NCI-H1436 (cell line): ENCODE measurements around the gene MAP2K7.
"Not testable (repeated sequence)": the region's sequence is repeated elsewhere in the genome, so short reads cannot be mapped to it uniquely, and the experiment has no call there.

Source experiments
- DNase-seq: peaks from one replicate; lab custom pipeline; 2025; lab: John Stamatoyannopoulos, UW

Gene MAP2K7

DNA sequence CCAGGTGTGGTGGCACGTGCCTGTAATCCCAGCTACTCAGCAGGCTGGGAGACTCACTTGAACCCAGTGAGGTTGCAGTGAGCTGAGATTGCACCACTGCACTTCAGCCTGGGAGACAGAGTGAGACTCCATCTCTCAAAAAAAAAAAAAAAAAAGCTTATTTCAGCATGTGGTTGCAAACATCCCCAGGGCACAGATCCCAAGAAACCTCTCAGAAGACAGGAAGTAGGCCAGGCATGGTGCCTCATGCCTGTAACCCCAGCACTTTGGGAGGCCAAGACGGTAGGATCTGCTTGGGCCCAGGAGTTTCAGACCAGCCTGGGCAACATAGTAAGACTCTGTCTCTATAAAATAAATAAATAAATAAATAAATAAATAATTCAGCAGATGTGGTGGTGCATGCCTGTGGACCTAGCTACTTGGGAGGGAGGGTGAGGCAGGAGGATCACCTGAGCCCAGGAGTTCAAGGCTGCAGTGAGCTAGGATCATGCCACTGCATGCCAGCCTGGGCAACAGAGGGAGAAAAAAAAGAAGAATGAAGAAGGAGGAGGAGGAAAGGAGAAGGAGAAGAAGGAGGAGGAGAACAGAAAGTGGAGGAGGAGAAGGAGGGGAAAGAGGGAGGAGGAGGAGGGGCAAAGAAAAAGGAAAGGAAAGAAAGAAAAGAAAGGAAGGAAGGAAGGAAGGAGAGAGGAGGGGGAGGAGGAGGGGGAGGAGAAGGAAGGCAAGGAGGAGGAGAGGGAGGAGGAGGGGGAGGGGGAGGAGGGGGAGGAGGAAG lies 19.7 kb upstream of the MAP2K7 start:
- no peak for DNase-seq

DNA sequence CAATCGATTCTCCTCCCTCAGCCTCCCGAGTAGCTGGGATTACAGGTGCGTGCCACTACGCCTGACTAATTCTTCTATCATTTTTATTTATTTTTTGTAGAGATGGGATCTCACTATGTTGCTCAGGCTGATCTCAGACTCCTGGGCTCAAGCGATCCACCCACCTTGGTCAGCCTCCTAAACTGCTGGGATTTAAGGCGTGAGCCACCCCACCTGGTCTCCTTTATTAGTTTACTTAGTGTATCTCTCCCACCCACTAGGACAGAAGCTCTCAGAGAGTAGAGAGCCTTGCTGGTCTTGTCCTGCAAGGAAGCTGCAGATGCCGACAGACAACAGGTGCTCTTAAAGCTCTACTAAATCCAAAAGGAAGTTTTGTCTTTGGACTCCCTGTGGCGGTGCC lies 17.9 kb upstream of the MAP2K7 start:
- DNase-seq: no peak

DNA sequence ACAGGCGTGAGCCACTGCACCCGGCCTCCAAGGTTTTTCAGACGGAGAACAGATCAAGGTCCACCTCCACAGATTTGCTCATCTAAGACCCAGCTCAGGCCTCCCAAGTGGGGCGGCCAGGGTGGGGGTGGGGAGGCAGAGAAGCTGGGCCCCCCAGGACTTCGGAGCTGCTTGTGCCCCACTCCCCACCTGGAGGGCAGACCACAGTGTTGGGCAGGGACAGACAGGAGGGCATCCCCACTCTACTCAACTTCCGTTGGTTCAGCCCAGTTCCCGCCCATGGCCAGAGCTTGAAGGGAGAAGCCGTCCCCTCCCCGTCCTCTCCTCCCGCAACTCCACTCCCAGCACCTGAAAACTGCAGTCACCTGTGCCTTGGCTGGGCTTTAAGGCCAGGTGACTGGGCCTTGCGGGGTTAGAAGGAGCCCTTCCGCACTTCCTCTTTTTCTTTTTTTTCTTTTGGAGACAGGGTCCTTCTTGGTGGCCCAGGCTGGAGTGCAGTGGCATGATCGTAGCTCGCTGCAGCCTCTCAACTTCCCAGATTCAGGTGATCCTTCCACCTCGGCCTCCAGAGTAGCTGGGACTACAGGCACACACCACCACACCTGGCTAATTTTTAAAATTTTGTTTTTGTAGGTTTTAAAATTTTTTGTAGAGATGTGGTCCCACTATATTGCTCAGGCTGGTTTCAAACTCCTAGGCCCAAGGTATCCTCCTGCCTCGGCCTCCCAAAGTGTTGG lies 16.1 kb upstream of the MAP2K7 start:
- no peak for DNase-seq

DNA sequence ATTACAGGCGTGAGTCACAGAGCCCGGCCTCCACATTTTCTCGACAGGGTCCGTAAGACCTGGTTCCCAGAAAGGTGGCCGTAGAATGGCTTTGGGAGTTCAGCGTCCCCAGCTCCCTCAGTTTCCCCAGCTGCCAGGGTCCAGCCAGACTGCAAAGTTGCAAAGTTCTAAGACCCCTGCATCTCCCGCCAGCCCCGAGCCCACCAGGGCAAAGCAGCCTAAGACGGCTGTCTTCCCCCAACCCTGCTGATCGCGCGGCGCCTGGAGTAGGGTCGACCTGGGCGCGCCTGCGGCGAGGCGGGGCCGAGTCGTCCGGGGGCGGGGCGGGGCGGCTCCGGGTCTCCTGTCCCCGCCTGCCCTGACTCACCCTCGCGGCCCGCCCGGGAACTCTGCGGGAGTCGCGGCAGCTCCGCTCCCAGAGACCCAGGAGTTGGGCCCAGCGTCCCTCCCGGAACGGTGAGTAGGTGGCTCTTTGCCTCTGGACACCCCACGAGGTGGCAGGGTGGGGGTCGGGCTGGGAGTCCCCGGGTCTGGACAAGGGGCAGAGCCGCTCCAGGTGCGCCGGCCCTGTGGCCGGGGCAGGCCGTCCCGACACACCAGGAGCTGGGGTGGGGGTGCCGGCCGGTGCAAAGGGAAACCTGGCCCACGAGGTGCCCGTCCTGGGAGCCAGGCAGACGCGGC lies 15.4 kb upstream of the MAP2K7 start, which contains the start of gene LRRC8E:
Gene LRRC8E, plus strand, starts transcription at position 366 of the 681 bp plus-strand sequence. CDS start 7,094 bp downstream, outside the sequence.
- DNase-seq: no peak

DNA sequence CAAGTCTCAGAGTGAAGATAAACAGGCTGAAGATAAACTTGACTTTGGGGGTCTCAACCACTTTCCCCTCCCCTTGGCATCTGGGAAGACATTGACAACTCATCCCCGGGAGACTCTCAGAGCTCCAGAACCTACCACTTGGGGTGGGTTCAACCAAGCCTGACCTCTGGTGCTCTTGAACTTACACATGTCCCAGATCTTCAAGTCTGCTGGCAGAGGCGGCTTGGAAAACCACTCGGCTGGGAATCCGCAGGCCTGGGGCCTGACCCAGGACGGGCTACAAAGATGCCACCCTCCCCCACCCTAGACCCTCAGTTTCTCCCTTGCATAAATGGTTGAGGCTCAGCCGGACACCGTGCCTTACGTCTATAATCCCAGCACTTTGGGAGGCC lies 14.9 kb upstream of the MAP2K7 start:
- DNase-seq: no peak

DNA sequence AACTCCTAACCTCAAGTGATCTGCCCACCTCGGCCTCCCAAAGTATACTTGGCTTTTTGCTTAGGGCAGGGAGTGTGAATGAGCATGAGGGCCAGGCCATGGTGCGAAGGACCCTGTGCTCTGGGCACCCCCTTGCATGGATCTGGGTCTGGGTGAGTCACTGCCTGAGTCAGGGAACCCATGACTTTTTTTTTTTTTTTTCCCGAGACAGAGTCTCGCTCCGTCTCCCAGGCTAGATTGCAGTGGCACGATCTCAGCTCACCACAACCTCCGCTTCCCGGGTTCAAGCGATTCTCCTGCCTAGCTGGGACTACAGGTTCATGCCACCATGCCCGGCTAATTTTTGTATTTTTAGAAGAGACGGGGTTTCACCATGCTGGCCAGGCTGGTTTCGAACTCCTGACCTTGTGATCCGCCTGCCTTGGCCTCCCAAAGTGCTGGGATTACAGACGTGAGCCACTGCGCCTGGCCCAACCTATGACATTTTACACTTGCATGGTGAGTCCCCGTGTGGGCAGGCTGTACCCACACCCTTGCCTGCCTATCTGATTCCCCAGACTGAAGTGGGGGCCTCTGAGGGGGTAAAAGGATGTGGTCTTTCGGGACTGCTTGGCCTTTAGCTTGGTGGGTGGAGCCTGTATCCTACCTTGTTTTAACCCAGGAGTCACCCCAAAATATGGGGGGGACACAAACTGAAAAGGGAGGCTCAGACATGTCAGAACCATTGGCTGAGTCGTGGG lies 10.1 kb upstream of the MAP2K7 start:
- DNase-seq: not testable (repeated sequence)

DNA sequence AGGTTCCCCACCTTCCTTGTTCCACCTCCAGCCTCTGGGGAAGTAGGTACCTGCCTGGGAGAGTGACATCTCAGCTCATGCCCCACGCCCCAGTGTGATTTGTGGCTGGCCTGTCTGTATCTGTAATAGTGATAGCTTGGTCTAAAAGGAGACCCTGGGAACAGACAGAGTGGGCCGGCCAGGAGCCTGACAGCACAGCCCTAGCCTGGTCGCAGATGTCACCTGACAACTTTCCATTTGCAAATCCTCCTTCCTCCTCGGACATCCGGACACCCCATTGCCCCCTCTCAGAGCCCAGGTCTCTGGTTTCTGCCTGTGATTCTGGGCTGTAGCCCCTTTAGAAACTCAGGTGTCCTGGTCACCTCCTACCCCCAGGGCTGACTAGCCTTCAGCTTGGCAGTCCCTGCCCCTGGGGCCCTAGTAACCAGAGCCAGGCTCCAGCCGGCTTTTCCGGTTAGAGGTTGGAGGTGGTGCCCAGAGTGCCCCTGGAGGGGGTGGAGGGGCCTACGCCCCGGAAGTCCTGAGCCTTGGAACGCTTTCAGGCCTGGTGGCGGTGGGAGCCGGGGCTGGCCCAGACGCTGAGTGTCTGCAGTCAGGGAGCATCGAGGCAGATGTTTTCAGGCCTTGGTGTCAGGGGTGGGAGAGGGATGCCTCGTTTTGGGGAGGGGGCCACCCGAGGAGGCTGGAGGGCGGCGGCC lies 8.9 kb upstream of the MAP2K7 start:
- no peak for DNase-seq

DNA sequence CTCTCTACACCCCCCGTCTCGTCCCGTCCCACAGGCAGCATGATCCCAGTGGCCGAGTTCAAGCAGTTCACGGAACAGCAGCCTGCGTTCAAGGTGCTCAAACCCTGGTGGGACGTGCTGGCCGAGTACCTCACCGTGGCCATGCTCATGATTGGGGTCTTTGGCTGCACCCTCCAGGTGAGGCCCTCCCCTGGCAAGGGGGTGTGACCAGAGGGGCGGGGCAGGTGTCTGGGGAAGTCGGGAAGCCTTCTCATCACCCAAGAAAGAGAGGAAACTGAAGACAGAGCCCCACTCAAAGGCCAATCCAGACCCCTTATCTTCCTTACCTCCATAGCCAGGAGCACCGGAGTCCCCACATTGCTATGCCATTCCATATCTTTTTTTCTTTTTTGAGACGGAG lies 8.1 kb upstream of the MAP2K7 start:
- DNase-seq: no peak

DNA sequence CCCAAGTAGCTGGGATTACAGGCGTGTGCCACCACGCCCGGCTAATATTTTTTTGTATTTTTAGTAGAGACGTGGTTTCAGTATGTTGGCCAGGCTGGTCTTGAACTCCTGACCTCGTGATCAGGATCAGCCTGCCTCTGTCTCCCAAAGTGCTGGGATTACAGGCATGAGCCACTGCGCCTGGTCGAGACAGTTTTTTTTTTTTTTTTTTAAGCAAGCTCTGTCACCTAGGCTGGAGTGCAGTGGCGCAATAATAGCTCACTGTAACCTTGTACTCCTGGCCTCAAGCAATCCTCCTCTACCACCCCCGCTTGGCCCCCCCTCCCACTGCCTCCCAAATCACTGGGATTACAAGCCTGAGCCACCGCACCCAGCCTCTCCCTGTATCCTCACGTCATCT lies 6.4 kb upstream of the MAP2K7 start:
- DNase-seq: no peak

DNA sequence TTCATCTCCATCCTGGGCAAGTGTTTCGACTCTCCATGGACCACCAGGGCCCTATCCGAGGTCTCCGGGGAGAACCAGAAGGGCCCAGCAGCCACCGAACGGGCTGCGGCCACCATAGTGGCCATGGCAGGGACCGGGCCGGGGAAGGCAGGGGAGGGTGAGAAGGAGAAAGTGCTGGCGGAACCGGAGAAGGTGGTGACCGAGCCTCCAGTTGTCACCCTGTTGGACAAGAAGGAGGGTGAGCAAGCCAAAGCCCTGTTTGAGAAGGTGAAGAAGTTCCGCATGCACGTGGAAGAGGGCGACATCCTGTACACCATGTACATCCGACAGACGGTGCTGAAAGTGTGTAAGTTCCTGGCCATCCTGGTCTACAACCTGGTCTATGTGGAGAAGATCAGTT lies 4.7 kb upstream of the MAP2K7 start:
- DNase-seq: no peak

DNA sequence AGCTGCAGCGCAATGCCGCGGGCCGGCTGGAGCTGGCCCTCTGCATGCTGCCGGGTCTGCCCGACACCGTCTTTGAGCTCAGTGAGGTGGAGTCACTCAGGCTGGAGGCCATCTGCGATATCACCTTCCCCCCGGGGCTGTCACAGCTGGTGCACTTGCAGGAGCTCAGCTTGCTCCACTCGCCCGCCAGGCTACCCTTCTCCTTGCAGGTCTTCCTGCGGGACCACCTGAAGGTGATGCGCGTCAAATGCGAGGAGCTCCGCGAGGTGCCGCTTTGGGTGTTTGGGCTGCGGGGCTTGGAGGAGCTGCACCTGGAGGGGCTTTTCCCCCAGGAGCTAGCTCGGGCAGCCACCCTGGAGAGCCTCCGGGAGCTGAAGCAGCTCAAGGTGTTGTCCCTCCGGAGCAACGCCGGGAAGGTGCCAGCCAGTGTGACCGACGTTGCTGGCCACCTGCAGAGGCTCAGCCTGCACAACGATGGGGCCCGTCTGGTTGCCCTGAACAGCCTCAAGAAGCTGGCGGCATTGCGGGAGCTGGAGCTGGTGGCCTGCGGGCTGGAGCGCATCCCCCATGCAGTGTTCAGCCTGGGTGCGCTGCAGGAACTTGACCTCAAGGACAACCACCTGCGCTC lies 3.8 kb upstream of the MAP2K7 start:
- DNase-seq: no peak

DNA sequence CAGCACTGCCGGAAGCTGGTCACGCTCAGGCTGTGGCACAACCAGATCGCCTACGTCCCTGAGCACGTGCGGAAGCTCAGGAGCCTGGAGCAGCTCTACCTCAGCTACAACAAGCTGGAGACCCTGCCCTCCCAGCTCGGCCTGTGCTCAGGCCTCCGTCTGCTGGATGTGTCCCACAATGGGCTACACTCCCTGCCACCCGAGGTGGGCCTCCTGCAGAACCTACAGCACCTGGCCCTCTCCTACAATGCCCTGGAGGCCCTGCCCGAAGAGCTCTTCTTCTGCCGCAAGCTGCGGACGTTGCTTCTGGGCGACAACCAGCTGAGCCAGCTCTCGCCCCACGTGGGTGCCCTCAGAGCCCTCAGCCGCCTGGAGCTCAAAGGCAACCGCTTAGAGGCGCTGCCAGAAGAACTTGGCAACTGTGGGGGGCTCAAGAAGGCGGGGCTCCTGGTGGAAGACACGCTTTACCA lies 3.2 kb upstream of the MAP2K7 start:
- DNase-seq: no peak

DNA sequence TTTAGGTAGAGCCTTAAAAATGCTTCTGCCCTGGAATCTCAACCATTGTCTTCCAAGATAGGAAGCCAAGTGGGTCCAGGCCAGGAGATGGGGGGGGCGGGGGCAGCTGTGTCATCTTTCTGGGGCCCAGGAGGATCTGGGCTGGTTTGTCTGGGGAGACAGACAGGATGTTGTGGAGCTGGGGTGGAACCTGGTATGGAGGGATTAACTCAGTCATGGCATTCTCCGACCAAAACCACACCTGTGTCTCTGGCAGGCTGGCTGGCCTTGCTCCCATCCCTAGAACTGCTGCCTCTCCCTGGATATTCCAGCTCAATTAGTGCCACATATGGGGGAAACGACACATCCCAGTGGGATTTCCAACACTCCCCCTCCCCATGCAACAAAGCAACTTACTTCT lies 2.7 kb upstream of the MAP2K7 start:
- DNase-seq: no peak

DNA sequence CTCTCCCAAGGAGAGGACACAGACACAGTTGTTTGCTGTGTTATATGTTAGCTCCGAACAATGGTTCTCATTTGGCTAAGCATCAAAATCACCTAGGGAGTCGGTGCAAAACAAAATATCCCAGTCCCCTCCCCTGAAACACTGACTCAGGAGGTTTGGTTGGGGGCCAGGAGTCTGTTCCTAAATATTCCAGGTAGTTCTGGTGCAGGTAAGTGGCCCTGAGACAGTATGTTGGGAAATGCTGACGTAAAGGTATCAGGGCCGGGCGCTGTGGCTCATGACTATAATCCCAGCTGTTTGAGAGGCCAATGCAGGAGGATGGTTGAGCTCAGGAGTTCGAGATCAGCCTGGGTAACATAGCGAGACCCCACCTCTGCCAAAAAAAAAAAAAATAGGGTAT lies 2.3 kb upstream of the MAP2K7 start:
- DNase-seq: no peak

DNA sequence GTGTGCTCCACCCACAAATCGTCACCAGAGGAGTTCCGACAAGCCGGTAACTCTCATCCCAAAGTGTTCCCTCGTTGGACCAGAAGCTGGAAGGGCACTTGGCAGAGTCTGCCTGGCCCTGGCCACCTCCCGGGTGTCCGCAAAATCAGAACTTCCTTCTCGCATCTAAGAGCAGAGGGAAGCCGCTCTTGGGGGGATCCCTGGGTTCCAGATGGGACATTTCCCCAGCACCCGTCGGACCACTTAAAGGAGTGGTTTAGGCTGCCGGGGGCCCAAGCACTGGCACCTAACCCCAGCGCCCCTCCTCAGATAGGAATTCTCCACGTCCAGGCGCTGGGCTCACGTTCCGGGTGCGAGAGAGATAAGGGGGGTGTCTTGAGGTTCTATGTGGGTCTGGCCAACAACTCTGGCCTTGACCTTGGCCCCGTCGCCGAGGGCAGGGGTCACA lies 857 bp upstream of the MAP2K7 start:
- no peak for DNase-seq

DNA sequence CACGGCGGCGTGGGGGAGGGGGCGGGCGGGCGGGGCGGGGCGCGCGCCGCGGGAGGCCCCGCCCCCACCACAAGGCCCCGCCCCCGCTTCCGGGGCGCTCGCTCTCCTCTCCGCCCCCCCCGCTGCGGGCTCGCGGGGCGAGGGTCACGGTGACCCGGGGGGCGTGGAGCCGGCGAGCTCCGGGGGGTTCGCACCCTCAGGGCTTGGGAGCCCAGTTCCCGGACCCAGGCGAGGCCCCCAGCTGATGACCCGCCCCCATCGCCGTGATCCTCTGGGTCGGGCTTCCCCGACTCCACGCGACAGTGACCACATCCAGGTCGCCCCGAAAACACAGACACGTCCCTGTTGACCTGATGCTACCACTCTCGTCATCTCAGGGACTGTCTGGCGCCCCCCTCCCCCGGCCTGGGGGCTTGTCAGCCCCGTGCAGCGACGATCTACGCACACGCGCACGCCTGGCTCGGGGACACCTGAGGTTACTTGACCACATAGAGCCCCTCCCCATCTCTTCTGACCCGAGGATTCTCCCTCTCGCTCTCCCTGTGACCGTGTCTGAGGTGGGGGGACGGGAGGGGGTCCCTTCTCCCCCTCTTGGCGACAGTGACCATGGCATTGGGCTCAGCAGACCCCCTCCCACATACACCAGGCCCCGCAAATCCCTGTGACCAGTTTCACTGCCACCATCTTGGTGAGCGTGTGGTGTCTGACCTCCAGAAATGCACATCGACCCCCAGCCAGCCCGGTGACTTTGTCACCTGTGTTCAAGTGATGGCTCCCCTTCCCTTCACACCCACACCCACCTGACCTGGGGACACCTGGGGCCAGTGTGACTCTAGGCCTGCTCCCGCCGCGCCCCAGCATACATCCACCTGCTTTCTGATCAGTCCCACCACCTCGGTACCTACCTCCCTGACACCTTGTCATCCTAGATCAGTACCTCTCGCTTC lies 670 bp downstream of the MAP2K7 start:
- no peak for DNase-seq

DNA sequence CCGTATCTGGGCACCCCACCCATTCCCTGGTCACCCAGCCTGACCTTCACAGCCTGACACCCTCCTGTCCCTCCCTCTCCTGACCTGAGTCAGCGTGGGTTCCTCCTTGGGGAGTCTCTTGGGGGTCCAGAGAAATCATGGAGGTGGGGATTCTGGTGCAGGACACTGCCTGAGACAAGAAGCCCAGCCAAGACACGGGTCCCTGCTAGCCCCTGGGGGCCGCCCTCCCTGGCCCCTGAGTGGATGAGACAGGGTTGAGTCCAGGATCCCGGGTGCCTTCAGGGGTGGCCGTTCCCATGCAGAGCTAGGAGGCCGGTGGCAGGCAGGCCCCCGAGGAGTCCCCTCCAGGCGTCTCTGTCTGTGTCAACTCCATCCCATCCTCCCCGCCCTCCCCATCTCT lies 1.6 kb downstream of the MAP2K7 start:
- no peak for DNase-seq

DNA sequence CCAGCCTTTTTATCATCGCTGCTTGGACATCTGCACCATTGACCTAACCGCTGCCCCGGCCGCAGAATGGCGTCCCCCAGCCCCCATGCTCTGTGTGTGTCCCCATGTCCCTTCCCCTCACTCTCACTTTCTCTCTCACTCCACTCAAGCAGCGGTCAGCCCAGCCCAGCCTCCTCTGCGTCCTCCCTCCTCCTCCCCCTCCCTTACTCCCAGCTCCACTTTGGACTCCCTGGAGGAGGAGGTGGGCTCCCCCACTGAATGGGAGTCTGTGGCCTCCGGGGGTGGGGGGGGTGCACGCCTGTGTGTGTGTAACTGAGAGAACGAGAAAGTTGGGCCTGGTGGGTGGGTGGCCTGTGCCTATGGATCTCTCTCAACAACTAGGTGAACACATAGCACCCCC lies 2.2 kb downstream of the MAP2K7 start:
- DNase-seq: no peak

DNA sequence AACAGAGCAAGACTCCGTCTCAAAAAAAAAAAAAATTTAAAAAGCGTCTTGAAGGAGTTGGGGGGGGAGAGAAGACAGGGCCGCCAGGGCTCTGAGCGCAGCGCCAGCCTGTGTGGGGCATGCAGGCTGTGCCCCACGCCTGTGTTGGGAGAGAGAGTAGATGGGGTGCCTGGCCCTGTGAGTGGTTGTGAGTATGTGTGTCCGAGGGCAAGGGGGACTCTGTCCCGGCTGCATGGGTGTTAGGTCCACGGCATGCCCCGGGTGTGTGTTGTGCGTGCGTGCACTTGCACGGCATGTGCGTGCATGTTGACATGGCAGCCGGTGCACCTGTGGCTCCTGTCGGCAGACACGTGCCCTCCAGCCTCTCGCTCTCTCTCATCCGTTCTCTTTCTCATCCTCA lies 3.4 kb downstream of the MAP2K7 start:
- DNase-seq: no peak

DNA sequence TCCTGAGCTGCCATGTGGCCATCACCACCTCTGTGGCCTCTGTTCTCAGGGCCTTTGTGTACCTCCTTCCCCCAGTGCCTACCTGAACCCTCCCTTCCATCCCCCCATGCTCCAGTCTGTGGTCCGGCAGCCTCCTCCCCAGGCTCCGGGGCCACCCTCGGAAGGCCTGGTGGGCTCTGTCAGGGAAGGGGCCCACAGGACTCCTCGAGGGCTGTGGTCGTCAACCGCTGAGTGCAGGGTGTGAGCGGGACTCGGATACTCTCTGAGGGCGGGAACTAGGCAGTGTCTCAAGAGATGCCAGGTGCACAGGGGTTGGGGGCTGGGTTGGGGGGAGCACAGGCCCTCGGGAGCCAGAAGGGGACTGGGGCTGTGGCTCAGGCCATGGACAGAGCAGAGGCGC lies 3.9 kb downstream of the MAP2K7 start:
- DNase-seq: no peak
